ENCODE measurements around the gene SLC22A31.

Gene SLC22A31

DNA sequence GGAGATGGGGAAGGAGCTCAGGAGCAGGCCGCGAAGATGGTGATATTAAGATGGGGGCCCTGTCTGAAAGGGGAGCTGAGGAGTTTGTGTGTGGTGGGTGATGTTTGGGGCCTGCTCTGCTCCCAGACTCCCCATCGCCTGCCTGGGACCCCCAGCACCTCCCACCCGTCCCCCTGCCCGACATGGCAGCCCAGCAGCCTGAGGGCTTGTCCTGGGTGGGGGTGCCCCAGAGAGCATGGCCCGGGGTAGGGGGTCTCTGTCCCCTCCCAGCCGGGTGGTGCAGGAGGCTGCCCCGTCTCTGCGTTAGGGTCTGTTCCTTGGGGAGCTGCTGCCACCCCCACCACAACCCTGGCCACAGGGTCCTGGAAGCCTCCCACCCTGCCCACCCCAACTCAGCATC lies 23.6 kb downstream of the SLC22A31 start:
- no peak for ATAC-seq
- TF ChIP-seq ZFP3 (CRISPR knock-in tag; IDR thresholded peaks at IDR 0.05) = no peak
- no peak for TF ChIP-seq PPARA (CRISPR knock-in tag; IDR thresholded peaks at IDR 0.05; ENCODE audit: borderline replicate concordance)
- TF ChIP-seq, protein P1, sequence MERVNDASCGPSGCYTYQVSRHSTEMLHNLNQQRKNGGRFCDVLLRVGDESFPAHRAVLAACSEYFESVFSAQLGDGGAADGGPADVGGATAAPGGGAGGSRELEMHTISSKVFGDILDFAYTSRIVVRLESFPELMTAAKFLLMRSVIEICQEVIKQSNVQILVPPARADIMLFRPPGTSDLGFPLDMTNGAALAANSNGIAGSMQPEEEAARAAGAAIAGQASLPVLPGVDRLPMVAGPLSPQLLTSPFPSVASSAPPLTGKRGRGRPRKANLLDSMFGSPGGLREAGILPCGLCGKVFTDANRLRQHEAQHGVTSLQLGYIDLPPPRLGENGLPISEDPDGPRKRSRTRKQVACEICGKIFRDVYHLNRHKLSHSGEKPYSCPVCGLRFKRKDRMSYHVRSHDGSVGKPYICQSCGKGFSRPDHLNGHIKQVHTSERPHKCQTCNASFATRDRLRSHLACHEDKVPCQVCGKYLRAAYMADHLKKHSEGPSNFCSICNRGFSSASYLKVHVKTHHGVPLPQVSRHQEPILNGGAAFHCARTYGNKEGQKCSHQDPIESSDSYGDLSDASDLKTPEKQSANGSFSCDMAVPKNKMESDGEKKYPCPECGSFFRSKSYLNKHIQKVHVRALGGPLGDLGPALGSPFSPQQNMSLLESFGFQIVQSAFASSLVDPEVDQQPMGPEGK (CRISPR knock-in tag; IDR thresholded peaks at IDR 0.05; ENCODE audit: borderline replicate concordance) = no peak
- TF ChIP-seq ZFP30 (CRISPR knock-in tag; IDR thresholded peaks at IDR 0.05) = no peak
- TF ChIP-seq, protein P2, sequence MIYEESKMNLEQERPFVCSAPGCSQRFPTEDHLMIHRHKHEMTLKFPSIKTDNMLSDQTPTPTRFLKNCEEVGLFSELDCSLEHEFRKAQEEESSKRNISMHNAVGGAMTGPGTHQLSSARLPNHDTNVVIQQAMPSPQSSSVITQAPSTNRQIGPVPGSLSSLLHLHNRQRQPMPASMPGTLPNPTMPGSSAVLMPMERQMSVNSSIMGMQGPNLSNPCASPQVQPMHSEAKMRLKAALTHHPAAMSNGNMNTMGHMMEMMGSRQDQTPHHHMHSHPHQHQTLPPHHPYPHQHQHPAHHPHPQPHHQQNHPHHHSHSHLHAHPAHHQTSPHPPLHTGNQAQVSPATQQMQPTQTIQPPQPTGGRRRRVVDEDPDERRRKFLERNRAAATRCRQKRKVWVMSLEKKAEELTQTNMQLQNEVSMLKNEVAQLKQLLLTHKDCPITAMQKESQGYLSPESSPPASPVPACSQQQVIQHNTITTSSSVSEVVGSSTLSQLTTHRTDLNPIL (CRISPR knock-in tag; IDR thresholded peaks at IDR 0.05; ENCODE audit: low read depth) = no peak
- TF ChIP-seq, protein P3, sequence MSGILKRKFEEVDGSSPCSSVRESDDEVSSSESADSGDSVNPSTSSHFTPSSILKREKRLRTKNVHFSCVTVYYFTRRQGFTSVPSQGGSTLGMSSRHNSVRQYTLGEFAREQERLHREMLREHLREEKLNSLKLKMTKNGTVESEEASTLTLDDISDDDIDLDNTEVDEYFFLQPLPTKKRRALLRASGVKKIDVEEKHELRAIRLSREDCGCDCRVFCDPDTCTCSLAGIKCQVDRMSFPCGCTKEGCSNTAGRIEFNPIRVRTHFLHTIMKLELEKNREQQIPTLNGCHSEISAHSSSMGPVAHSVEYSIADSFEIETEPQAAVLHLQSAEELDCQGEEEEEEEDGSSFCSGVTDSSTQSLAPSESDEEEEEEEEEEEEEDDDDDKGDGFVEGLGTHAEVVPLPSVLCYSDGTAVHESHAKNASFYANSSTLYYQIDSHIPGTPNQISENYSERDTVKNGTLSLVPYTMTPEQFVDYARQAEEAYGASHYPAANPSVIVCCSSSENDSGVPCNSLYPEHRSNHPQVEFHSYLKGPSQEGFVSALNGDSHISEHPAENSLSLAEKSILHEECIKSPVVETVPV (CRISPR knock-in tag; IDR thresholded peaks at IDR 0.05) = no peak
- no peak for TF ChIP-seq ISL1 (CRISPR knock-in tag; IDR thresholded peaks at IDR 0.05)
- TF ChIP-seq ZNF565 (CRISPR knock-in tag; conservative IDR thresholded peaks at IDR 0.05; ENCODE audit: low read depth) = no peak
- no peak for TF ChIP-seq CSDC2 (CRISPR knock-in tag; IDR thresholded peaks at IDR 0.05)
- no peak for TF ChIP-seq SNAI2 (CRISPR knock-in tag; IDR thresholded peaks at IDR 0.05)
- TF ChIP-seq, protein P4, sequence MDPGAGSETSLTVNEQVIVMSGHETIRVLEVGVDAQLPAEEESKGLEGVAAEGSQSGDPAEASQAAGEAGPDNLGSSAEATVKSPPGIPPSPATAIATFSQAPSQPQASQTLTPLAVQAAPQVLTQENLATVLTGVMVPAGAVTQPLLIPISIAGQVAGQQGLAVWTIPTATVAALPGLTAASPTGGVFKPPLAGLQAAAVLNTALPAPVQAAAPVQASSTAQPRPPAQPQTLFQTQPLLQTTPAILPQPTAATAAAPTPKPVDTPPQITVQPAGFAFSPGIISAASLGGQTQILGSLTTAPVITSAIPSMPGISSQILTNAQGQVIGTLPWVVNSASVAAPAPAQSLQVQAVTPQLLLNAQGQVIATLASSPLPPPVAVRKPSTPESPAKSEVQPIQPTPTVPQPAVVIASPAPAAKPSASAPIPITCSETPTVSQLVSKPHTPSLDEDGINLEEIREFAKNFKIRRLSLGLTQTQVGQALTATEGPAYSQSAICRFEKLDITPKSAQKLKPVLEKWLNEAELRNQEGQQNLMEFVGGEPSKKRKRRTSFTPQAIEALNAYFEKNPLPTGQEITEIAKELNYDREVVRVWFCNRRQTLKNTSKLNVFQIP (CRISPR knock-in tag; IDR thresholded peaks at IDR 0.05; ENCODE audit: borderline replicate concordance, low read depth) = no peak
- TF ChIP-seq ARNTL (CRISPR knock-in tag; IDR thresholded peaks at IDR 0.05; ENCODE audit: borderline replicate concordance, low read depth) = no peak

DNA sequence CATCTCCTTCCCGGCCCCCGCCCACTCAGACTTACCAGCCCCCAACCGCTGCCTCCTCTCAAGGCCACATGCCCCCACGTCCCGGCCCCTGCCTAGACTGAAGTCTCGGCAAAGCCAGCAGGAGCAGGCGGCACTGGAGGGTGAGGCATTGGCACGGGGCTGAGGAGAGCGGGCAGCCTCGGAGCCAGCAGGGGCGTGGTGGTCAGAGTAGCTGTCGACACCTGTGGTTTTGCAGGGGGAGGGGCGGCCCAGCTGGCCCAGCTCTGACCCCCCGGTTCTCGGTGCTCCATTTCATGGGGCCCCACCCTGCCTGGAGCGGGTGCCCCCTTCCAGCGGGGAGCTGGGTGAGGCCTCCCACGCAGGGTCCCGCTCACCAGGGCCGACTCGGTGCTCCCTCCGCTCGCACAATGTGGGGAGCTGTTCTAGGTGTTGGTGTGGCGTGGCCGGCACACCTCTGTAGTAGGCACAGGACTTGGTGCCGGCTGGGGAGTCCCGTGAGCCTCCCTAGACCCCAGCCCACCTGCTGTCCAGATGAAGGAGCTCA lies 24.1 kb downstream of the SLC22A31 start:
- TF ChIP-seq, protein P5, sequence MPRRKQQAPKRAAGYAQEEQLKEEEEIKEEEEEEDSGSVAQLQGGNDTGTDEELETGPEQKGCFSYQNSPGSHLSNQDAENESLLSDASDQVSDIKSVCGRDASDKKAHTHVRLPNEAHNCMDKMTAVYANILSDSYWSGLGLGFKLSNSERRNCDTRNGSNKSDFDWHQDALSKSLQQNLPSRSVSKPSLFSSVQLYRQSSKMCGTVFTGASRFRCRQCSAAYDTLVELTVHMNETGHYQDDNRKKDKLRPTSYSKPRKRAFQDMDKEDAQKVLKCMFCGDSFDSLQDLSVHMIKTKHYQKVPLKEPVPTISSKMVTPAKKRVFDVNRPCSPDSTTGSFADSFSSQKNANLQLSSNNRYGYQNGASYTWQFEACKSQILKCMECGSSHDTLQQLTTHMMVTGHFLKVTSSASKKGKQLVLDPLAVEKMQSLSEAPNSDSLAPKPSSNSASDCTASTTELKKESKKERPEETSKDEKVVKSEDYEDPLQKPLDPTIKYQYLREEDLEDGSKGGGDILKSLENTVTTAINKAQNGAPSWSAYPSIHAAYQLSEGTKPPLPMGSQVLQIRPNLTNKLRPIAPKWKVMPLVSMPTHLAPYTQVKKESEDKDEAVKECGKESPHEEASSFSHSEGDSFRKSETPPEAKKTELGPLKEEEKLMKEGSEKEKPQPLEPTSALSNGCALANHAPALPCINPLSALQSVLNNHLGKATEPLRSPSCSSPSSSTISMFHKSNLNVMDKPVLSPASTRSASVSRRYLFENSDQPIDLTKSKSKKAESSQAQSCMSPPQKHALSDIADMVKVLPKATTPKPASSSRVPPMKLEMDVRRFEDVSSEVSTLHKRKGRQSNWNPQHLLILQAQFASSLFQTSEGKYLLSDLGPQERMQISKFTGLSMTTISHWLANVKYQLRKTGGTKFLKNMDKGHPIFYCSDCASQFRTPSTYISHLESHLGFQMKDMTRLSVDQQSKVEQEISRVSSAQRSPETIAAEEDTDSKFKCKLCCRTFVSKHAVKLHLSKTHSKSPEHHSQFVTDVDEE (CRISPR knock-in tag; IDR thresholded peaks at IDR 0.05) = no peak
- TF ChIP-seq SNAI2 (CRISPR knock-in tag; IDR thresholded peaks at IDR 0.05) = no peak
- TF ChIP-seq ZNF565 (CRISPR knock-in tag; conservative IDR thresholded peaks at IDR 0.05; ENCODE audit: low read depth) = no peak
- TF ChIP-seq, protein P3 (CRISPR knock-in tag; IDR thresholded peaks at IDR 0.05) = no peak
- no peak for TF ChIP-seq GLIS3 (CRISPR knock-in tag; IDR thresholded peaks at IDR 0.05)
- TF ChIP-seq, protein P2 (CRISPR knock-in tag; IDR thresholded peaks at IDR 0.05; ENCODE audit: low read depth) = no peak
- TF ChIP-seq ZFP30 (CRISPR knock-in tag; IDR thresholded peaks at IDR 0.05) = no peak
- TF ChIP-seq ZC3H10 (CRISPR knock-in tag; IDR thresholded peaks at IDR 0.05) = no peak
- TF ChIP-seq ISL1 (CRISPR knock-in tag; IDR thresholded peaks at IDR 0.05) = no peak
- TF ChIP-seq TCF4 (CRISPR knock-in tag; IDR thresholded peaks at IDR 0.05; ENCODE audit: borderline replicate concordance) = no peak
- no peak for TF ChIP-seq PPARA (CRISPR knock-in tag; IDR thresholded peaks at IDR 0.05; ENCODE audit: borderline replicate concordance)
- TF ChIP-seq ZNF70 (CRISPR knock-in tag; IDR thresholded peaks at IDR 0.05) = no peak
- TF ChIP-seq RARB (CRISPR knock-in tag; IDR thresholded peaks at IDR 0.05) = no peak
- no peak for TF ChIP-seq CSDC2 (CRISPR knock-in tag; IDR thresholded peaks at IDR 0.05)
- TF ChIP-seq, protein P4 (CRISPR knock-in tag; IDR thresholded peaks at IDR 0.05; ENCODE audit: borderline replicate concordance, low read depth) = no peak
- TF ChIP-seq TOX (CRISPR knock-in tag; IDR thresholded peaks at IDR 0.05; ENCODE audit: borderline replicate concordance) = no peak
- TF ChIP-seq BACH2 (CRISPR knock-in tag; IDR thresholded peaks at IDR 0.05; ENCODE audit: borderline replicate concordance) = no peak
- no peak for TF ChIP-seq ARNTL (CRISPR knock-in tag; IDR thresholded peaks at IDR 0.05; ENCODE audit: borderline replicate concordance, low read depth)
- no peak for TF ChIP-seq ZNF8 (CRISPR knock-in tag; IDR thresholded peaks at IDR 0.05)
- ATAC-seq = no peak
